PFSK-1 (cell line): ENCODE measurements around the gene FARSB.

Experiments
- FOXP2 ChIP-seq: optimal IDR thresholded peaks from 2 replicates; pipeline ENCODE3; 2011; ENCODE audit warnings: borderline replicate concordance, control low read depth, inconsistent platforms; ENCODE audit not compliant: insufficient read depth; ENCODE audit errors: extremely low read length, extremely low read depth
- POLR2AphosphoS5 ChIP-seq: IDR thresholded peaks from 2 replicates; pipeline ENCODE4 v1.6.1; 2012; ENCODE audit warnings: low read depth, mild to moderate bottlenecking, control low read depth, low read length, moderate library complexity
- REST ChIP-seq, 2 experiments: IDR thresholded peaks; 2 replicates each; pipeline versions ENCODE4 v1.6.1 to v1.8.0; 2011 to 2012; ENCODE audit warnings: low read depth in 2 of 2, low read length in 2 of 2, control low read depth in 1 of 2, inconsistent platforms in 1 of 2, mild to moderate bottlenecking in 1 of 2, moderate library complexity in 1 of 2; ENCODE audit not compliant: insufficient read depth in 1 of 2
- SIN3A ChIP-seq: IDR thresholded peaks from 2 replicates; pipeline ENCODE4 v1.6.1; 2012; ENCODE audit warnings: mild to moderate bottlenecking, low read length, moderate library complexity, borderline replicate concordance; ENCODE audit not compliant: insufficient read depth
- TAF1 ChIP-seq: IDR thresholded peaks from 2 replicates; pipeline ENCODE4 v1.6.1; 2012; ENCODE audit warnings: low read length, control low read depth, borderline replicate concordance; ENCODE audit not compliant: insufficient read depth

GRCh38 chr2:222668494-222669154 lies 12.7 kb upstream of the FARSB start:
- TF ChIP-seq POLR2AphosphoS5 (no peak), TAF1 (no peak), REST (IDR thresholded peaks at IDR 0.05; ENCODE audit: insufficient read depth in 1 of 2, low read depth in 2 of 2, low read length in 2 of 2) (no peak), SIN3A (no peak), FOXP2 (no peak)
